ENCODE measurements around the gene AMOTL1. TPM values are rescaled to one million over a fixed set of nuclear protein-coding genes. Genes with fewer than 3 reads are reported as not detected.

Gene AMOTL1
- total RNA-seq, 2 donors from 2014 or later: 3.1 to 13.9 TPM

- Histone ChIP-seq H3K9me3 (no peaks in the 10 kb centered on the region), H3K27me3 (no peaks in the 10 kb centered on the region), H3K9ac (ENCODE audit: low read depth in 2 of 2, low read length in 2 of 2) (no peak overlapping the region), H3K4me1 (no peaks in the 10 kb centered on the region), H3K36me3 (no peaks in the 10 kb centered on the region), H3K27ac (no peak overlapping the region), H3K4me3 (no peak overlapping the region)
- TF ChIP-seq CTCF (IDR thresholded peaks at IDR 0.05): no peak
- no peak for DNase-seq
- intact Hi-C loops (cut with DNase I): no loop called here
Observed at GRCh38 chr11:94868468-94868867, 100.3 kb downstream of the AMOTL1 start.

GRCh38 chr11:94869186-94869585, 101.0 kb downstream of the AMOTL1 start:
- no peak for TF ChIP-seq CTCF (IDR thresholded peaks at IDR 0.05)
- Histone ChIP-seq H3K9me3 (no peaks in the 10 kb centered on the region), H3K4me1 (no peaks in the 10 kb centered on the region), H3K27ac (no peak overlapping the region), H3K27me3 (no peaks in the 10 kb centered on the region), H3K4me3 (no peak overlapping the region), H3K36me3 (no peaks in the 10 kb centered on the region), H3K9ac (ENCODE audit: low read depth in 2 of 2, low read length in 2 of 2) (no peak overlapping the region)
- no peak for DNase-seq
- intact Hi-C loops (cut with DNase I): no loop called here

- H3K9ac ChIP-seq (ENCODE audit: low read depth in 2 of 2, low read length in 2 of 2): no peak overlapping the region
- H3K9me3 ChIP-seq: no peaks in the 10 kb centered on the region
- no peak for DNase-seq
- no peak for TF ChIP-seq CTCF (IDR thresholded peaks at IDR 0.05)
- H3K4me3 ChIP-seq: no peak overlapping the region
- intact Hi-C loops (cut with DNase I): no loop called here
- no peaks in the 10 kb centered on the region for H3K27me3 ChIP-seq
- H3K36me3 ChIP-seq: no peaks in the 10 kb centered on the region
- no peak overlapping the region for H3K27ac ChIP-seq
- H3K4me1 ChIP-seq: no peaks in the 10 kb centered on the region
Observed at GRCh38 chr11:94870422-94870821, 102.3 kb downstream of the AMOTL1 start.

GRCh38 chr11:94871491-94872185, 103.5 kb downstream of the AMOTL1 start:
- H3K9ac ChIP-seq (ENCODE audit: low read depth in 2 of 2, low read length in 2 of 2): no peak overlapping the region
- no peak for TF ChIP-seq CTCF (IDR thresholded peaks at IDR 0.05)
- no peak overlapping the region for H3K4me3 ChIP-seq
- H3K4me1 ChIP-seq: no peaks in the 10 kb centered on the region
- H3K36me3 ChIP-seq: no peaks in the 10 kb centered on the region
- DNase-seq: no peak
- no peaks in the 10 kb centered on the region for H3K9me3 ChIP-seq
- no peaks in the 10 kb centered on the region for H3K27me3 ChIP-seq
- intact Hi-C loops (cut with DNase I): no loop called here
- H3K27ac ChIP-seq: no peak overlapping the region

- intact Hi-C loops (cut with DNase I): no loop called here
- Histone ChIP-seq H3K27ac (no peak overlapping the region), H3K4me1 (no peaks in the 10 kb centered on the region), H3K9ac (ENCODE audit: low read depth in 2 of 2, low read length in 2 of 2) (no peak overlapping the region), H3K4me3 (no peak overlapping the region), H3K27me3 (no peaks in the 10 kb centered on the region), H3K36me3 (no peaks in the 10 kb centered on the region), H3K9me3 (no peaks in the 10 kb centered on the region)
- no peak for DNase-seq
- TF ChIP-seq CTCF (IDR thresholded peaks at IDR 0.05): no peak
Observed at GRCh38 chr11:94873916-94874540, 105.9 kb downstream of the AMOTL1 start.
